ENCODE results near the gene NEDD4.

DNA sequence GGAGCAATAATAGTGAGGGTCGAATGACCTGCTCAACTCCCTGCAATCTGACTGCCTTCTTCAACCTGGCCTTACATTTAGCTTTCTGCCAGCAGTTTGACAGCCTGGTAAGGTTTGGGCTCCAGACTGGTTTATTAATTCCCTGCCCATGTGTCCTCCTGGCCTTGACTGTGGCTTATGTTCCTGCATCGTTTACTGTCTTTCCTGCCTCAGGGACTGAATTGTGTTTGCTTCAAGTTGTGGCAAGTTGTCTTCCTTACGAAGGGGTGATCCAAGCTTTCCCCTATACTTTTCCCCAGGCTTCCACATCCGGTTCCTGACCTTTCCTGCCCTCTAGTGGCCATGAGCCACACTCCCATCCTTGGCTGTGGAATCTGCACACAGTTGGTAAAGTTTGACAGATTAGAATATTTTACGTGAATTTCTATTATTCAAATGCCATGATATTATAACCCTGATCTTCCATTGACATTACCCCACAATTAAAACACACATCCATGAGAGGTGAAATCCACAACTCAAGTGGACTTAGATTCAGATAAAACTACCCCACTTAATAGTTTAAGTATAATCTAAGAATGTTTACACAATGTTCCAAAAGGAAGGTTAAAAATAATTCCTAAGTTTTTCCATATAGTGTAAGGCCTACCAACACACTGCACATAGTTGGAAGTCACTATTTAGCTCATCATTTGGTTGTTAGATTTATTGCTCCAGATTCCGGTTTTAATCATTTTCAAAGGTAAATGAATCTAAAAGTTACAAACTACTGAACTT, 95.7 kb downstream of the NEDD4 start:
- TF ChIP-seq, protein P1, sequence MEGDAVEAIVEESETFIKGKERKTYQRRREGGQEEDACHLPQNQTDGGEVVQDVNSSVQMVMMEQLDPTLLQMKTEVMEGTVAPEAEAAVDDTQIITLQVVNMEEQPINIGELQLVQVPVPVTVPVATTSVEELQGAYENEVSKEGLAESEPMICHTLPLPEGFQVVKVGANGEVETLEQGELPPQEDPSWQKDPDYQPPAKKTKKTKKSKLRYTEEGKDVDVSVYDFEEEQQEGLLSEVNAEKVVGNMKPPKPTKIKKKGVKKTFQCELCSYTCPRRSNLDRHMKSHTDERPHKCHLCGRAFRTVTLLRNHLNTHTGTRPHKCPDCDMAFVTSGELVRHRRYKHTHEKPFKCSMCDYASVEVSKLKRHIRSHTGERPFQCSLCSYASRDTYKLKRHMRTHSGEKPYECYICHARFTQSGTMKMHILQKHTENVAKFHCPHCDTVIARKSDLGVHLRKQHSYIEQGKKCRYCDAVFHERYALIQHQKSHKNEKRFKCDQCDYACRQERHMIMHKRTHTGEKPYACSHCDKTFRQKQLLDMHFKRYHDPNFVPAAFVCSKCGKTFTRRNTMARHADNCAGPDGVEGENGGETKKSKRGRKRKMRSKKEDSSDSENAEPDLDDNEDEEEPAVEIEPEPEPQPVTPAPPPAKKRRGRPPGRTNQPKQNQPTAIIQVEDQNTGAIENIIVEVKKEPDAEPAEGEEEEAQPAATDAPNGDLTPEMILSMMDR (IDR thresholded peaks at IDR 0.05), result peak; percentile 23 to 70 (median 55)
- no peak for TF ChIP-seq POLR2A (IDR thresholded peaks at IDR 0.05)

All from Peyer's patch (tissue), 4 donors.